Bladder microvascular endothelial cell (primary cell): Measurements from ENCODE around the gene PAN2. TPM values are rescaled to one million over a fixed set of nuclear protein-coding genes. Genes with fewer than 3 reads are reported as not detected.

Experiments
- total RNA-seq: library from RNA; depleted of rRNA; stranded (reverse); fragments of >200 nt; gene quantifications from 2 replicates; pipeline ENCODE4 v1.2.3, GENCODE V29; 2014

PAN2 gene
- 11.2 and 21.5 TPM in 2 replicates for total RNA-seq

GRCh38 chr12:56333679-56334489 lies at the start of gene PAN2:
PAN2 (minus strand) TSS chr12:56334000; CDS start chr12:56333094, 906 bp downstream.

GRCh38 chr12:56362130-56363059 lies 28.6 kb upstream of the PAN2 start, which contains the start of gene APOF:
APOF (minus strand) TSS chr12:56362857; CDS start chr12:56362745, 112 bp downstream.

GRCh38 chr12:56359851-56360767 lies 26.3 kb upstream of the PAN2 start, which contains the start of gene STAT2:
STAT2 (minus strand) TSS chr12:56360107; CDS start chr12:56356571, 3,536 bp downstream.

GRCh38 chr12:56338308-56339157 lies 4.7 kb upstream of the PAN2 start, which contains the start of gene IL23A:
IL23A (plus strand) TSS chr12:56338884; CDS start chr12:56339045, 161 bp downstream.

GRCh38 chr12:56315622-56316473 lies 18.0 kb downstream of the PAN2 start, which contains the start of gene CNPY2:
CNPY2 (minus strand) TSS chr12:56315988; CDS start chr12:56315217, 771 bp downstream.

GRCh38 chr12:56299853-56300643 lies 33.8 kb downstream of the PAN2 start, which contains the start of gene CS:
CS (minus strand) TSS chr12:56300330; CDS start chr12:56300201, 129 bp downstream.

GRCh38 chr12:56266693-56267442 lies 66.9 kb downstream of the PAN2 start, which contains the start of gene COQ10A:
COQ10A (plus strand) TSS chr12:56266942; CDS start chr12:56267119, 177 bp downstream.

Other genes starting within 250 kb of the PAN2 start
- gene PA2G4, start 229.4 kb downstream of the PAN2 start, total RNA-seq: 114 and 216 TPM in 2 replicates
- gene RPL41, start 217.4 kb downstream of the PAN2 start, total RNA-seq: 2,621 and 2,969 TPM in 2 replicates
- gene ZC3H10, start 215.7 kb downstream of the PAN2 start, total RNA-seq: 4.4 and 6.4 TPM in 2 replicates
- 328 and 362 TPM in 2 replicates for gene ESYT1, start 205.7 kb downstream of the PAN2 start, total RNA-seq
- 69.4 and 71.4 TPM in 2 replicates for gene MYL6B, start 181.4 kb downstream of the PAN2 start, total RNA-seq
- gene MYL6, start 175.6 kb downstream of the PAN2 start, total RNA-seq: 3,299 and 3,963 TPM in 2 replicates
- 38.0 and 56.8 TPM in 2 replicates for gene SMARCC2, start 144.5 kb downstream of the PAN2 start, total RNA-seq
- gene RNF41, start 112.1 kb downstream of the PAN2 start, total RNA-seq: 68.5 and 138 TPM in 2 replicates
- gene NABP2, start 109.7 kb downstream of the PAN2 start, total RNA-seq: 24.9 and 27.2 TPM in 2 replicates
- gene SLC39A5, start 103.9 kb downstream of the PAN2 start, total RNA-seq: 0.38 TPM in 1 of 2 replicates, not detected in the other
- gene ANKRD52, start 75.6 kb downstream of the PAN2 start, total RNA-seq: 8.4 and 33.0 TPM in 2 replicates
- 4.5 and 7.7 TPM in 2 replicates for gene COQ10A, start 67.1 kb downstream of the PAN2 start, total RNA-seq
- gene CS, start 33.7 kb downstream of the PAN2 start, total RNA-seq: 90.7 and 173 TPM in 2 replicates
- gene CNPY2, start 18.0 kb downstream of the PAN2 start, total RNA-seq: 48.9 and 65.3 TPM in 2 replicates
- gene IL23A, start 4.9 kb upstream of the PAN2 start, total RNA-seq: 0.19 TPM in 1 of 2 replicates, not detected in the other
- 52.9 and 88.8 TPM in 2 replicates for gene STAT2, start 26.1 kb upstream of the PAN2 start, total RNA-seq
- gene APOF, start 28.9 kb upstream of the PAN2 start, total RNA-seq: not detected in 2 replicates
- gene TIMELESS, start 115.4 kb upstream of the PAN2 start, total RNA-seq: 11.3 and 15.8 TPM in 2 replicates
- 0.38 TPM in 1 of 2 replicates, not detected in the other for gene MIP, start 120.7 kb upstream of the PAN2 start, total RNA-seq
- 1.3 and 2.0 TPM in 2 replicates for gene SPRYD4, start 134.6 kb upstream of the PAN2 start, total RNA-seq
- 0.16 and 0.44 TPM in 2 replicates for gene GLS2, start 154.2 kb upstream of the PAN2 start, total RNA-seq
- gene RBMS2, start 187.8 kb upstream of the PAN2 start, total RNA-seq: 25.1 and 65.6 TPM in 2 replicates